GM21723 (cell line): ENCODE measurements around the gene UNC13C.
"Not testable (repeated sequence)": the region's sequence is repeated elsewhere in the genome, so short reads cannot be mapped to it uniquely, and the experiment has no call there.

ENCODE experiments used
- ATAC-seq: cut with Tn5 transposase; IDR thresholded peaks from one replicate; pipeline ENCODE4 v1.9.1; 2021; ENCODE audit warnings: mild to moderate bottlenecking, moderate library complexity; ENCODE audit not compliant: unreplicated experiment

UNC13C gene

DNA sequence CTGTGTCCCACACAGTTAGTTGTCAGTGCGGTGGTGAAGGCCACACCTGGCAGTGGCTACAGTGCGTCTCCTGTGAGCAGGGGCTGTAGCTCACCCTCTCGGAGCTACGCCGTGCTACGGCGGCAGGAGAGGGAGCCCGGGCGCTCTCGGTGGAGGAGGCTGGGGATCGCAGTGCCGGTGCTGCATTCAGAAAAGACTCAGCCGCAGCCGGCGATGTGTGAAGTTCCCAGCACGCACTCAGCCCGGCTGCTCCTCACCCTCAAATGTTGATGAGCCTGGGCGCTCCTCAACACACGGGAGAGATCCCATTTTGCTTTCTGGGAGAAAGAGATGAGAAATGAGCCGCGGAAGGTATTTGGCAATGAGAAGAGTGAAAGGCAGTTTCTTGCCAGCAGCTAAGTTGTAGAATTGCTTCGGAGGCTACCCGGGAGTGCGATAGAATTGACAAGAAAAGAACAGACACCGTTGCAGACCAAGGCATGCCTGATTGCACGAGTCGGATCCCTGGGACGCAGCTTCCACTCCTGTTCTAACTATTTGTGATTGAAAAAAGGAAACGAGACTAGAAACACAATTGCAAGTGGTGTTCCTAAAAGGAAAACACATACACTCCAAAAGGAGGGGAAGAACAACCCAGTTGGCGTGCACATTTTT lies at the start of gene UNC13C:
Gene UNC13C (plus strand): TSS at position 189 of the 654 bp plus-strand sequence. CDS start 34,463 bp downstream, outside the sequence.
- no peak for ATAC-seq

DNA sequence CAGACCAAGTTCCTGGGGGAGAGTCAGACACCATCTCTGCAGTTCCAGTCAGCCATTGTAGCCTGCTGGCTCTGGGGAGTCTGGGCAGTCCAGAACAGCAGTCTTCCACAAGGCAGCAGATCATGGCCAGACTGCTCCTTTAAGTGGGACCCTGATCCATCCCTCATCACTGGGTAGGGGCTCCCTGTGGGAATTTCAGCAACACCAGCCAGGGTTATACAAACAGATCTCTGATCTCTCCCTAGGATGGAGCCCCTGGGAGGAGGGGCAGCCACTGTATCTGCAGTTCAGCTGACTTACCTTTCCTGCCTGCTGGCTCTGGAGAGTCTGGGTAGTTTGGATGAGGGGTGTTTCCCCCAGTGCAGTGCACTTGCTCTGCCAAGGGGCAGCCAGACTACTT lies 42.1 kb upstream of the UNC13C start:
- no peak for ATAC-seq

DNA sequence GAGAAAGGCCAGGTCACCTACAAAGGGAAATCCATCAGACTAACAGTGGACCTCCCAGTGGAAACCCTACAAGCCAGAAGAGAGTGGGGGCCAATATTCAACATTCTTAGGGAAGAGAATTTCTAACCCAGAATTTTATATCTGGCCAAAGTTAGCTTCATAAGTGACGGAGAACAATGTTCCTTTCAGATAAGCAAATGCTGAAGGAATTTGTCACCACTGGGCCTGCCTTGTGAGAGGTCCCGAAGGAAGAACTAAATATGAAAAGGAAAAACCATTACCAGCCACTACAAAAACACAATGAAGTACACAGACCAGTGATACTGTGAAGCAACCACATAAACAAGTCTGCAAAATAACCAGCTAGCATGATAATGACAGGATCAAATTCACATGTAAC lies 40.6 kb upstream of the UNC13C start:
- ATAC-seq: not testable (repeated sequence)

DNA sequence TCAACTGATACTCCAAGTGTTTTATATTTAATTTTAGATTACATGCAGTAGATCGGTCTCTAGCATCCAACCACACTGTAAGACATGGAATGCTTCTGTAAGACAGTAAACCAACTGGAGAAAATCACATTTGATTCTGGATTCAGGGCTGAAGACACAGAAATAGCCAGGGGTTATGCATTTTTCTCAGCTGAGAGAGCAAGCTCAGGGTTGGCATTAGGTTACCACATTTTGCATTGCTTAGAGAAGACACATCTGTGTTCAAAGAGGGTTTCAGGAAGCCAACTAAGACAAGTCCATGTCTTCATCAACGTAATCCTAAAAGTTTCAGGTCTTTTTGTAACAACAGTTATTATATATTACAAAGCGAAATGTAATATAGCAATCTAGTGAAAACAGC lies 27.7 kb upstream of the UNC13C start:
- ATAC-seq: no peak

DNA sequence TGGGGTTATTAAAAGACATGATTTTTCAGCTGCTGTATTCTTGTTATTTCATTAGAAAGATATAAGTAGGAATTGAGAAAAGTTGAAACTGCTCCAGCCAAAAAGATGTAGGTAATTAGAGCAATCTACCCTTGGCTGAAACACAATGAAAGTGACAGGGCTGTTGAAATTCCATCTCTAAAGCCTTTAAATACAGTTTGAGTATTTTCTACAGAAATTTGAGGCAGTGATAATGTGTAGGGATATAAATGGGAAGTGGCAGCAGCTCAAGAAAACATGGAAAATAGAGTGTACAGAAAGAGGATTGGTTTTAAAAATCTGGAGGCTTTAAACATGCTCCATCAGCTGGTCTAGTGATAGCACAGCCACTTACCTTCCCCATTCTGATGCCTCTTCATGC lies 22.8 kb upstream of the UNC13C start:
- ATAC-seq: no peak

DNA sequence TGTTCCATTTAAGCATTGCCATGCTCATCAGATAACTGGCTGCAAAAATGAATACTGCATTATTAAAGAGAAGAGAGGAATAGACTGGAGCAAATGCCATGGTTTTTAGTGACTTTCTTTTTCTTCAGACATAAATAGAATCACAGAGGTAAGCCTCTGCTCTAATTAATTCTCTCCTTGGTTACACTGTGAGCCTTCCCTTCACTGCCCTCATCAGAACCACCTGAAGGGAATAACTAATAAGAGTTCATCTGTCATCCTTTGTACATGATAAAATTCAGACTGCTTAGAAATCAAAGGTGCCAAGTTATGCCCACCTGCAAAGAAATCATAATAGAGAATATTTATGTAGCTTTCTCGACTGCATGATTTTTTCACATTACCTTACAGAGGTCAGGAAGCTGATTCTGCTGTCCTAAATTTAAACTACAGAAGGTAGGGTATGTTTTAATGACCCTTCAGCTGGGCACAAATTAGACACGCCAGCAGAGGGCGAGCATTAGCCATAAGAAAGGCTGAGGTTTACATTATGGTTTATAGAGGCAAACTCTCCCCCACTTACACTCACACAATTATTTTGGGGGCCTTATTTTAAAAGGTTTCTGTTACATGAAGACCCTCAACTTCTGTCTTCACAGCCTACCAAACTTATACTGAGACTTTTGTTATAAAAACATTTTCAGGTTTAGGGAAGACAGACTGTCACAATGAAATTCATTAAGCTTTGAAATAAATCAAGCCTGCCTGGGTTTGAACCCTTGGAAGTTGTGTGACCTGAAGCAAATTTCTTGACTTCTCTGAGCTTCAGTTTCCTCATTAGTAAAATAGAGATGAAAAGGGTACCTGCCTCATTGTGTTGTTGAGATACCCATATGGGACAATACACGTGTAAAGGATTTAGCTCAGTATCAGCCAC lies 15.3 kb upstream of the UNC13C start:
- no peak for ATAC-seq

DNA sequence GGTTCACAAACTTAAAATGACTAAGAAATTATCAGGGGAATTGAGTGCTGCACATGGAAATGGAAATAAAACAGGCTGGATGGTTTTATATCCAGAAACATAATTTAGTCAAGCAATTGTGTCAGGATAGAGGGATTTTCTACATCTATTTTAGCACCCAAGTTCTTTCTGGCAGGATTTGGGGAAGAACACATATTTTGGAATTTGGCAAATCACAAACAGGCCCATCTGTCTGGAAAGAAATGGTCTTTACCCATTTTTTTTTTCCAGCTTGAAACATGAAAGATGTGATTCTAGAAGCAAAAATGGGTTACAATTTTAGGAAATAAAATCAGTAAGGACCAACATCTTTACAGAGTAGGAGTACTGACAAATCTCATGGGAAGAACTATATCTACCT lies 14.4 kb upstream of the UNC13C start:
- no peak for ATAC-seq

DNA sequence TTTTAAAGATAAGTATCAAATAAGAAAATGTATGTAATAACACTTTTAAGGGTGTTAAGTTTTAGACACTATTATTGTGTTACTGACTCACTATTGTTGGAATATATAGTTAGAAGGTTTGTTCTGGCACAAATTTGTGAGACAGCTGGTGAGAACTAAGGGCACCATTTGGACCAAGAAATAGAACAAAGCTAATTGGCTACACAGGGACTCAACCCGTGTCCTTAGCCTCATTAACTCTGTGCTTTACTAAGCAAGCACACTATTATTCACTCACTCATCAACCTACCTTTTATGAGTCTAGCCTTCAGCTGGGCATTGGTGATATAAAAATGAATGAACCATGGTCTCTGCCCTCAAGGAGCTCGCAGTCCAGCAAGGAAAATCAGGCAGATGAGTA lies 4.1 kb upstream of the UNC13C start:
- ATAC-seq: no peak

DNA sequence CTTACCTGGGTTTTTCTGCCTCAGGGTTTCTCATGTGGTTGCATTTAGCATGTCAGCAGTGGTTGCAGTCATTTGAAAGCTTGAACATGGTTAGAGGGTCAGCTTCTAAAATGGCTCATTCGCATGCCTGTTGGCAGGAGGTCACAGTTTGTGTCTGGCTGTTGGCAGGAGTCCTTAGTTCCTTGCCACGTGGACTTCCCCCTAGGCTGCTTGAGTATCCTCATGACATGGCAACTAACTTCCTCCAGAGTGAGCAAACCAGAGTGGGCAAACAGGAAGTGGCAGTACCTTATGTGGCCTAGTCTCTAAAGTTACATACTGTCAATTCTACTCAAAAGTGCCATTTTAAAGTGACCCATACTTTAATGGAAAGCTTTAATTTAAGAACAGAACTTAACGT lies 3.4 kb upstream of the UNC13C start:
- no peak for ATAC-seq

DNA sequence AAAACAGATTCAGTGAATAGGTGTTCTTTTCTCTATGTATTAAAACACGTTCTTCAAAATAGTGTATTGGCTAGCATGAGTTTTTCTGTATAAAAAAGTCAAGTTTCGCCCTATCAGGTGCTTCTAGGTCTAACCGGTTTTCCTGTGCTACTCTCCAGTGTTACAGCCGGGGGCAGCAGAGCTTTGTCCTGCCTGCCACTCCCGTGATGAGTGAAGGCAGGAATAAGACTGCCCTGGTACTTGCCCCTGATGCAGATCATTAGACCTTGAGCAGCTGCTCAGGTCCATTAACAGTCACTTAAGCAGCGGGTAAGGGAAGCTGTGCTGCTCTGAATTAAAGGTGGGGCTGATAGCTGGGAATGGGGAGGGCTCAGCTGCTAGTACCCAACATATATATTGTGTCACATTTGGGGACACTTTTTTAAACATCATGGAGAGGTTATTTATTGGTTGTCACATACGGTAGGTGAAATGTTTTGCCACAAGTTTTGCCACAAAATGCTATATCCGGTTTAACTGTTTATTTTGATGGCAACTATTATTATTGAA lies 1.3 kb upstream of the UNC13C start:
- no peak for ATAC-seq

DNA sequence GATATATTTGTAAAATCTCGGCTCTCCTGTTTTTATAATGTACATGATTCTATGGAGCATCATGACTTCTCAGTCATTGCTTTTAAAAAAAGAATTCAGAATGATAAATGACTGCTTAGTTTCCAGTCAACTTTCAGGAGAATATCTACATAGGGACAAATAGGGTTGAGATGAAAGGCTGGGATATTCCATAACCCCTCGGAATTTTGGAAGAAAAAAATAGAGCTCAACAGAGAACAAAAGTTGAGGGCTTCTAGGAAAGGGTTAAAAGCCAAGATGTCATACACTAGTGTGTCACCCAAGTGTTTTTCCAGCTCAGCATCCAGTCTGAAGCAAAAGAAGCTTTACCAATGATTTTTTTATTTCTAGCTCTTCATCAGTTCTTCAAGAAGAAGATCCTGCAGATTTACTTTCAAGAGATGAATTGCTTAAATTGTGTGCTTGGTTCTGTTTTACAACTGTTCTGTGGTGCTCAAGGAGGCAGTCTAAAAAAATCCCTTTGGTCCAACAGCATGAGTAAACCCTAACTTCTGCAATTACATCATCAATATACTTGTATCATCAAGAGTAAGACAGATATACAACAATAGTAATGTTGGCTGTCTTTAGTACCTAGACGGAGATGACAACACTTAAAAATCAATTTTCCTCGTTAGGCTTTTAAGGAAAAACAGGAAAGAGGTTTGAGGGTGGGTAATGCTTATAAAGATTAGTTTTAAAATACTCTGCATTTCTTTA lies 979 bp downstream of the UNC13C start:
- ATAC-seq: no peak

DNA sequence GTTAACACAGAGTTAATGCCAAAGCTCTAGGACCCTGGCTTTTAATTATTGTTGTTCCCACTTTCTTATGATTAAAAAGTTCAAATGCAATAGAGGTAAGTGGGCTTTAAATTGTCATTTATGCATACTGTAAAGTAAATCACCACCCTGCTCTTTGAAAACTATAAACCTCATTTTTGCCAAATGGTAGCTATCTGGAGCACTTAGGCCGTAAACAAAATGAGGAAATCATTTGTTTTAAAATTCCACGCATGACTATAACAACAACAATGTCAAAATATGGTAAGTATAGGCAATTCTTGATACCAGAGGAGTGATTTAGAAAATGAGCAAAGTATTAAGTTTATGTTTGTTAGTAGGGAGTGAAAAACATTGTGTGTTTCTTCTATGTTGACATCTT lies 1.8 kb downstream of the UNC13C start:
- no peak for ATAC-seq

DNA sequence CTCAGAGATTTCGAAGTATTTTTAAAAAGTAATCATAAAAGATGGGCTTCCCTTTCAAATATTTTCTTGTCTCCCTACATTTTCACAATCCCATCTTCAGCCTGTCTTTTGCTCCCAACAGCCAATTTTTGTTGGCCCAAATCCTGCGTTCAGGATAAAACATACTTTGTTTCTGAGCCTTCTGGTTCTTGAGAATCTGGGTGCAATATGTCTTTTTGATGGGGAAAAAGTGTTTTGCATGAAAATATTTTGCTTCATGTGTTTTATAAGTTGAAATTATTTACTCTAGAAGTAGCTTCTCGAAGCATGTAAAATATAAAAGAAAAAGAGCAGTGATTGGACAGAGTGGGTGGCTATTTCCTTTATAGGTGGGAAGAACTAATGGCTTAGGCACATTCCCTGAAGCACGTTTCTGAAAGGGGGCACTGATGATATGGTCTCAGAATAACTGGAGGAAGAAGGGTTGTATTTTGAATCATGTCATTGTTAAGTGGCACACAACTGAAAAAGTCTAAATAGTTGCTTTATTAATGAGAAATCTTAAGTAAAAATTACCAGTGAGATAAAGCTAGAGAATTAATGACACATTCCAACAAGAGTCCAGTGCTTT lies 3.9 kb downstream of the UNC13C start:
- no peak for ATAC-seq

DNA sequence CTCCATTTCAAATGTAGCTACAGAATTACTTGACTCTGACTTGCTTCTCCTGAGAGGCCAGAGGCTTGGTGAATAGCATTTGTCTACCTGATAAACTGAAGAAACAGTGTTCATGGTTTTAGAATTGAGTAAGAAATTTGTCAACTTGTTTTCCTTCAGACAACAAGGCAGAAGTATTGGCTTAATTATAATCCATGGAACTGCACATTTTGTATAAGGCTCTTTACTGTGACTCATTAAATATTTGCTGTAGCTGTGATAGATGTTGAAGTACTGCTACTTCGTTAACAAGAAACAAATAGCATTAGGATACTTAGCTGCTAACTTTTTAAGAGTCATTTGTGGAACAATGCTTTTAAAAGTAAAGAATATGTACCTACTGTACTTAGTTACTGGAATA lies 4.6 kb downstream of the UNC13C start:
- no peak for ATAC-seq

DNA sequence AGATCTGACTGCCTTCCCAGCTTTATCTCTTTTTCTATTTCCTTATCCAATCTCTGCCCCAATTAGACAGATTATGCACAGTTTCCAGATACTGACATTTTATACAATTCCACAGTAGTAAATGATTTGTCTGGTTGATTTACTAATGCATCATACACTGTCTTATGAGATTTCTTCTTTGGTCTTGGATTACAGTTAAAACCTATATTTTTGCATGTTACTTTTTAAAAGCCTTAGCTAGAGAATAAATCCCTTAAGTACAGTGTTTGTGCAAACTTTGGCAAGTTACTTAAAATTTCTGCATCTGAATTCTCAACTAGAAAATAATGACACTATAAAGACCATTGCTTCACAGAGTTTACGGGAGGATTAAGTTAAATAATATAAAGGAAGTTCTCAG lies 6.0 kb downstream of the UNC13C start:
- no peak for ATAC-seq

DNA sequence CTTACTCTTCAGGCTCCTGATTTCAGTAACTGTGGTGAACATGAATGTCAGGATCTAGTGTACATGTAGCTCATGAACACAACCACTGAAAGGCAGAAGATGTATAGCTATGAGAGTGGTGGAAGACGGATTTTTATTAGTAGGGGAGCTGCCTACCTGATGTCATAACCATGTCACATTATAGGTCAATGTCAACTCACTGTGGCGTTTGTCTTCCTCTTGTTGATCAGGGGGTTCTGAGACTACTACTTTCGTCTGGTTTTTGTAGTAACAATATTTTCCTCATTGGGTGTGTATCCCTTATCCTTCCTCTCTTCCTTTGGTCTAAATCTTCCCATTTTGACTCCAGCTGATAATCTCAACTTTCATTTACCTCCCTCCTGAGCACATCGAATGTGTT lies 7.3 kb downstream of the UNC13C start:
- no peak for ATAC-seq

DNA sequence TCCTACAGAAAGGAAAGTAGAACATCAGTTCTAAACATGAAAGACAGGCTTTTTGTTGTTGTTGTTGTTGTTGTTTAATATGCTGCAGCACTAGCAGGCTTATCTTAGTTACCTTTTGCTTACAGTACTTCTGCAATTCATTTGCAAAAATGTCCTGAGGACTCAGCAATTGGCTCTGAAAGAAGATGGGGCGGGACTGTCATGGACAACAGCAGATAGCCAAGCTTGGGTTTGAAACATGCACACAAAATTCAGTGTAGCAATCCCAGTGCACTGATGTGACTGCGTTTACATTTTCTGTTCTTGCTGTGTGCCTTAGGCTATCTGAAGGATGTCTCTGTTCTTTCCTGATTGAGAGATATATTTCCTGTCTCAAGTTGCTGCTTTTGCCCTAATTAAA lies 9.2 kb downstream of the UNC13C start:
- ATAC-seq: no peak

DNA sequence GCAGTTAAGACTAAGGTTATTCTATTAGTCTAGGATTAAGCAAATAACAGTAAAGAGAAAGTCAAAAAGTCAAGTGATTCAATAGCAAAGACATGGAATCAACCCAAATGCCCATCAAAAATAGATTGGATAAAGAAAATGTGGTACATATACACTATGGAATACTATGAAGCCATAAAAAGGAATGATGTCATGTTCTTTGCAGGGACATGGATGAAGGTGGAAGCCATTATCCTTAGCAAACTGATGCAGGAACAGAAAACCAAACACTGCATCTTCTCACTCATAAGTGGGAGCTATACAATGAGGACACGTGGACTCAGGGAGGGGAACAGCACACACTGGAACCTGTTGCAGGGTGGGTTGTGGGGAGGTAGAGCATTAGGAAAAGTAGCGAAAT lies 29.0 kb downstream of the UNC13C start:
- ATAC-seq: no peak

DNA sequence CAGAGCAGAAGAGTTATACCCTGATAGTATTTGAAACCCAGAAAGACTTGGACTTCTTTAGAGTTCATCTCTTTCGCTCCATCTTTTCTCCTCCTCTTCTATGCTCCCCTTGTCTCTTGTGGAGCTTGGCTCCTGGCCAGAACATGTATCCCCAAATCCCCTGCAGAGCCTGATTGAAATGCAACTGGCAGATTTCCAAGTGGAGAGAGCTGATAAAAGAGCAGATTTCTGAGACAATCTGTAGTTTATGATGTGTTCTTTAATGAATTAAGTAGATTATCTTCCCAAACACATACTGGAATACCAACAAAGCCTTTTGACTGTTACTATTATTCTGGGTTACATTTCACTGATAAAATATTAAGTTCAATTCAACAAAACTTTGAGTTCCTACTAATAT lies 33.4 kb downstream of the UNC13C start:
- no peak for ATAC-seq

DNA sequence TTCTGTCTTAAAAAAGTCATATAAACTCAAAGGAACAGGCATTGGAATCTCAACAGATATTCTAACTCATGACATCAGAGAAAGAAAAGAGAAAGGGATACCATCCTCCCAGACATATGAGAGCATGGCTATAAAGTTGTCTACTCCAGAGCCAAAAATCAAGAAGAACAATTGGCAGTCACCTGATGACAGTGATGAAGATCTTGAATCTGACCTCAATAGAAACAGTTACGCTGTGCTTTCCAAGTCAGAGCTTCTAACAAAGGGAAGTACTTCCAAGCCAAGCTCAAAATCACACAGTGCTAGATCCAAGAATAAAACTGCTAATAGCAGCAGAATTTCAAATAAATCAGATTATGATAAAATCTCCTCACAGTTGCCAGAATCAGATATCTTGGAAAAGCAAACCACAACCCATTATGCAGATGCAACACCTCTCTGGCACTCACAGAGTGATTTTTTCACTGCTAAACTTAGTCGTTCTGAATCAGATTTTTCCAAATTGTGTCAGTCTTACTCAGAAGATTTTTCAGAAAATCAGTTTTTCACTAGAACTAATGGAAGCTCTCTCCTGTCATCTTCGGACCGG lies 35.9 kb downstream of the UNC13C start:
- no peak for ATAC-seq

DNA sequence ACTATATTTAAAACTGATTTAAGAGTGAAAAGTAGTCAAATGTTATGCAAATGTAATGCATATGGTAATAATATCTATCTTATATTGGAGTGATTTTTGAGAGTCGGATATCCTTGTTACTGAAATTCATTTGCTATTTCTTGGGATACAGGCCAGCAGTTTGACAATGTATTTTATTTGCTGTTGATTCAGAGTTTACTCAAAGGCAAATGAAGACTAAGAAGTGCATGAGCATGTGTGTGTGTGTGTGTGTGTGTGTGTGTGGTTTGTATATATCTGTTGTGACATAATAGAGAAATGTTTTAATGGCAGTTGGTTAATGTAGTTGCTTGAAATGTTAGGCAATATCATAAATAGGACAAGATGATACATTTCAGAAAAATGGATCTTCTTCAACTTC lies 39.0 kb downstream of the UNC13C start:
- no peak for ATAC-seq
